Effector memory CD4-positive, alpha-beta T cell (primary cell): ENCODE measurements around the gene DHX40.

ENCODE experiments used
- DNase-seq, 3 donors: peaks; one replicate each; pipeline ENCODE4 v3.0.0-alpha.2; 2020
- H3K27ac ChIP-seq: 2 replicates; pipeline ENCODE4 v1.7.0; 2013; ENCODE audit warnings: mild to moderate bottlenecking, low read length, moderate library complexity; ENCODE audit not compliant: insufficient read depth, poor library complexity, severe bottlenecking
- H3K27me3 ChIP-seq: replicated peaks from 2 replicates; pipeline ENCODE4 v1.7.0; 2013; ENCODE audit warnings: mild to moderate bottlenecking, low read length; ENCODE audit not compliant: insufficient read depth, control insufficient read depth, poor library complexity, severe bottlenecking
- H3K36me3 ChIP-seq: 2 replicates; pipeline ENCODE4 v1.7.0; 2013; ENCODE audit warnings: mild to moderate bottlenecking, low read length, moderate library complexity; ENCODE audit not compliant: control insufficient read depth, insufficient read depth
- H3K4me1 ChIP-seq: 2 replicates; pipeline ENCODE4 v1.7.0; 2013; ENCODE audit warnings: low read length, mild to moderate bottlenecking; ENCODE audit not compliant: control insufficient read depth, insufficient read depth, poor library complexity, severe bottlenecking
- H3K4me3 ChIP-seq: 2 replicates; pipeline ENCODE4 v1.7.0; 2013; ENCODE audit warnings: low read length, low read depth, mild to moderate bottlenecking; ENCODE audit not compliant: insufficient read depth, poor library complexity, severe bottlenecking
- H3K9me3 ChIP-seq: 2 replicates; pipeline ENCODE4 v1.7.0; 2013; ENCODE audit warnings: mild to moderate bottlenecking, low read length, moderate library complexity; ENCODE audit not compliant: control insufficient read depth

The DHX40 gene

DNA sequence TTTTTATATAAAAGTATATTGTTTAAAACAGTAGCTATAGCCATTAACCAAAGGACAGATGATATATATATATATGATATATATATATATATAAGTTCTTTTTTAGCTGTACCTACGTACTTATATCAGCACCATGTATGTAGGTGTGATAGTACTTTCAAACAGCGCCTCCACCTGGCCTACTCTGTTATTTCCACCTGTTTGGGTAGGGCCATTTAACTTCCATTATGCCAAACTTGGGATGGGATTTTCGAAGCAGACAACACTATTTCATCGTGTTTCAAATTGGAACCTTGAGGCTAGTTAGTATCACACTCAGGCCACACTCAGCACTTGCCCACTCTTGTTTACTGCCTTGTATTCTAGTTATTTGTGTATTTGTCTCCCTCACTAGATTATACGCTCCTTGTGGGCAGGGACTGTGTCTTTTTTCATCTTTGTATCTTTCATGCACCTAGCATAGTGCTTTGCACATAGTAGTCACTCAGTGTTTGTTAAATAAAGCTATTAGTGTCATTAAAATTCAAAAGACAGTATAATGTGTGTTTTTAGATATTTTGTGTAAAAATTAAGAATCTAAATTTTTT, 42.5 kb downstream of the DHX40 start:
- H3K36me3 ChIP-seq: peaks cover 22% of the 10 kb centered on the region
- no peak overlapping the region for H3K27ac ChIP-seq
- no peaks in the 10 kb centered on the region for H3K4me1 ChIP-seq
- H3K9me3 ChIP-seq: no peaks in the 10 kb centered on the region
- no peak overlapping the region for H3K4me3 ChIP-seq
- H3K27me3 ChIP-seq: no peaks in the 10 kb centered on the region
- DNase-seq: no peak

DNA sequence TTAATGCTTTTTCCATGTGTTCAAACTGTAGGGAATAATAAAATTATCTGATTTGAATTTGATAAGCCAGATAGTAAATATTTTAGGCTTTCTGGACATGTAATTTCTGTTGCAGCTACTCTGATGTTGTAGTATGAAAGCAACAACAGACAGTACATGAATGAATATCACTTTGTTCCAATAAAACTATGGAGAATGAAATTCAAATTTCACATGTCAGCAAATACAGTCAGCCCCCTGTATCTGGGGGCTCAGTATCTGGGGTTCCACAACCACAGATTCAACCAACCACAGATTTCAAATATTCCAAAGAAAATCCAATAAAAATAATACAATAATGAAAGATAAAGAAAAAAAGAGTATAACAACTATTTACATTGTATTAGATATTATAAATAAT, 46.1 kb downstream of the DHX40 start:
- Histone ChIP-seq H3K4me1 (no peaks in the 10 kb centered on the region), H3K9me3 (no peaks in the 10 kb centered on the region), H3K27me3 (no peaks in the 10 kb centered on the region), H3K4me3 (no peak overlapping the region), H3K27ac (no peak overlapping the region), H3K36me3 (peaks cover 9% of the 10 kb centered on the region)
- DNase-seq: no peak

DNA sequence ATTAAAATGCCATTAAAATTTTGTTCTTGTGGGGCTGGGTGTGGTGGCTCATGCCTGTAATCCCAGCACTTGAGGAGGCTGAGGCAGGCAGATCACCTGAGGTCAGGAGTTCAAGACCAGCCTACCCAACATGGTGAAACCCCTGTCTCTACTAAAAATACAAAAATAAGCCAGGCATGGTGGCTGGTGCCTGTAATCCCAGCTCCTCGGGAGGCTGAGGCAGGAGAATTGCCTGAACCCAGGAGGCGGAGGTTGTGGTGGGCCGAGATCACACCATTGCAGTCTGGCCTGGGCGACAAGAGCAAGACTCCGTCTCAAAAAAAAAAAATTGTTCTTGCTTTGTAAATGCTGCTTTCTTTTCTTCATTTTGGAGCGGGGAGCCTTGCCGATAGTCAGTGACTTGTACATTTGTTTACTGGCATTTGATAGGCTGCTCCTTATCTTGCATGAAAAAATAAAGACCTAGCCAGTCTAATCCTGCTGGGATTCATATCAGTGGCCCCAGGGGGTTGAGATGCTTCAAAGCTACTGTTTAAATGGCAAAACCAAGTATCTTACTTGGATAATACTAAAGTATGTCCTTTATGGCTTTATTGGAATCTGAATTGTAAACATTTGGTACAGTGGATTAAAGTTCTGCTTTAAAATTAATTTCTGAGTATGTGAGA, 51.0 kb downstream of the DHX40 start:
- Histone ChIP-seq H3K36me3 (no peaks in the 10 kb centered on the region), H3K27ac (no peak overlapping the region), H3K4me1 (peaks cover 12% of the 10 kb centered on the region), H3K9me3 (no peaks in the 10 kb centered on the region), H3K4me3 (no peak overlapping the region), H3K27me3 (no peaks in the 10 kb centered on the region)
- no peak for DNase-seq

DNA sequence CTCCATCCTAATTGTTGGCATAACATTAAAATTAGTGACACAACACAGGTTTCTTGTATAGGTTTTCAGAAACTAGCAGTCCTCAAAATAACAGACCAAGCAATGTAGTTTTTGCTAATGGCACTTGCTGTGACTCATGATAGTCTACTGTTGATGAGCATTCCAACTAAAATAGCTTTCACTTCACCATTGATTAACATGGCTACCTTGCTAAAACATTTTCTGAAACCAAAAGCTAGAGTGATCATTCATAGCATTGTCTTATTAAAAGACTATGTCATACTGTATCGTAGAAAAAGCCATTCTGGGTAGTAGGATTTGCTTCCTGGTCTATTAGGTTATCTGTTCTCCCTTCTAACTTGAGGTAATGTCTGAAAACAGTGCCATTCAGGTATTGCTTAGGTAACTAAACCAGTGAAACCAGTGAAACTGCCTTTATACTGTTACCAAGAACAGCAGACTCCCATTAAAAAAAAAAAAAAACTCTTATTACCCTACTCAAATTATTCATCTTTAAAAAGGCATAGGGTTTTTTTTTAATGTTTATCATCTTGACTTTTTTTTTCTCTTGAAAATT, 51.8 kb downstream of the DHX40 start:
- no peak for DNase-seq
- no peaks in the 10 kb centered on the region for H3K9me3 ChIP-seq
- H3K27me3 ChIP-seq: no peaks in the 10 kb centered on the region
- H3K36me3 ChIP-seq: no peaks in the 10 kb centered on the region
- no peak overlapping the region for H3K27ac ChIP-seq
- H3K4me1 ChIP-seq: peaks cover 20% of the 10 kb centered on the region
- no peak overlapping the region for H3K4me3 ChIP-seq

DNA sequence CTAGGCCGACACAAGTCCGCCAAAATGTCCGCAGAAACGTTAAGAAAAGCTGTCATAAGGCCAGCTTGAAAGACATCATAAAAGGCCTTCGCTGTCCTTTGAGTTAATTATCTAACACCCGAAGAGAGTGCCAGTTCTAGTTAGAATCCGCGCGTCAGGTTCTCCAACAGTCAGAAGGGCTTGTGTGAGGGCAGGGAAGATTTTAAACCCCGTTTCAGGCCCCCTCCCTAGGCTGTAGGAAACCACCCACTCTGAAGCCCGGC, 53.6 kb downstream of the DHX40 start:
- peak overlapping the region; percentile 95 for H3K27ac ChIP-seq

DNA sequence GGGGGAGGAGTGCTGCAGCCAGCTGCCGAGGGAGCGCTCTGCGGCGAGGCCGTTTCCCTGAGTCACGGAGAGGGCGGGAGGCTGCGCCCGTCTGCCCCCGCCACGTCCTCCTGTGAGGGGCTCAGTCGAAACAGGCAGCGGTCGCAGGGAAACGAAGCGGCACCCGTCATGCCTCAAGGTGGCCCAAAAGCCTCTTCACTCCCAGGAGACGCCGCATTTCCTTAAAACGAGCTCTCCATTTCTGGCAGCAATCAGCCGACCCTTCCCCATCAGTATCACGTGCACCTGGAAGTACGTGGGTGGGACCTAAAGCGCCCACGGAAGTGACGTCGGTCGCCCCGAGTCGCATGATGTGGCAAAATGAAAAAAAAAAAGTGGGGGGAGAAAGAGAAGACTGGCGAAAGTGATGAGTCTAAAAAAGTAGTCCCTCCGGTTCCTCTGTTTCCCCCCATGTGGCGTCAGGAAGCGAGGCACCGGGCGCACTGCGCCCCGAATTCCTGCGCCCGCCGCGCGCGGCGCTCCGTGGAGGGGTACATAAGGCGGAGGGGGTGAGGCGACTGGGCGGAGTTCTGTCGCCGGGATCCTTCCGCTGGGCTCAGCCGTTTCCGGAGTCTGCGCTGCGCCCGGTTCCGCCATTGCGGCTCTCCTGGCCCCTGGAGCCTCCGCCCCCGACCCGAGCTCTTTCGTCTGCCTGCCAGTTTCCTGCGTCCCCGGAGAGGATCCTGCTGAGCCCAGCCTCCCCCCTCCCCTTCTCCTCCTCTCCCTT, 54.1 kb downstream of the DHX40 start, which contains the start of gene CLTC:
TSS of gene CLTC (plus strand) at position 598 of the 766 bp plus-strand sequence. CDS start 237 bp downstream, outside the sequence.
- no peaks in the 10 kb centered on the region for H3K27me3 ChIP-seq
- peak; percentile 85 to 90 (median 88) for DNase-seq

More for the DNA sequence above, 53.6 kb downstream of the DHX40 start:
- peak overlapping the region; percentile 90 for H3K4me3 ChIP-seq
- H3K27me3 ChIP-seq: no peaks in the 10 kb centered on the region
- H3K4me1 ChIP-seq: peaks cover 32% of the 10 kb centered on the region
- no peaks in the 10 kb centered on the region for H3K9me3 ChIP-seq
- H3K36me3 ChIP-seq: no peaks in the 10 kb centered on the region
- DNase-seq: no peak

DNA sequence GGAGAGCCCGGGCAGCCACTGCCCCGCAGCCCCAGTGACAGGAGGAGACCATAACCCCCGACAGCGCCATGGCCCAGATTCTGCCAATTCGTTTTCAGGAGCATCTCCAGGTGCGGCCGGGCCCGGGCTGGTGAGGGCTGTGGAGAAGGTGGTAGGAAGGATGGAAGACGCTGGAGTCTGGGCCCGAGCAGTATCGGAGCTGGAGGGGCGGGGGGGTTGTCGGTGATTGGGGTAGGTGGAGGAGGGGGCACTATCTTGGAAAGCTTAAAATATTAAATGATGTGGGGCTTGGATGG, 54.6 kb downstream of the DHX40 start:
- Histone ChIP-seq H3K27me3 (no peaks in the 10 kb centered on the region), H3K4me1 (peaks cover 35% of the 10 kb centered on the region), H3K4me3 (peak overlapping the region; percentile 90), H3K27ac (peak overlapping the region; percentile 95), H3K9me3 (no peaks in the 10 kb centered on the region), H3K36me3 (no peaks in the 10 kb centered on the region)
- DNase-seq: no peak

More for the DNA sequence above, 54.1 kb downstream of the DHX40 start, which contains the start of gene CLTC:
- Histone ChIP-seq H3K4me3 (peak within 1 kb of the TSS; percentile 90), H3K27ac (peak within 1 kb of the TSS; percentile 95), H3K4me1 (peaks cover 35% of the 10 kb centered on the region), H3K9me3 (no peaks in the 10 kb centered on the region), H3K36me3 (no peaks in the 10 kb centered on the region)

DNA sequence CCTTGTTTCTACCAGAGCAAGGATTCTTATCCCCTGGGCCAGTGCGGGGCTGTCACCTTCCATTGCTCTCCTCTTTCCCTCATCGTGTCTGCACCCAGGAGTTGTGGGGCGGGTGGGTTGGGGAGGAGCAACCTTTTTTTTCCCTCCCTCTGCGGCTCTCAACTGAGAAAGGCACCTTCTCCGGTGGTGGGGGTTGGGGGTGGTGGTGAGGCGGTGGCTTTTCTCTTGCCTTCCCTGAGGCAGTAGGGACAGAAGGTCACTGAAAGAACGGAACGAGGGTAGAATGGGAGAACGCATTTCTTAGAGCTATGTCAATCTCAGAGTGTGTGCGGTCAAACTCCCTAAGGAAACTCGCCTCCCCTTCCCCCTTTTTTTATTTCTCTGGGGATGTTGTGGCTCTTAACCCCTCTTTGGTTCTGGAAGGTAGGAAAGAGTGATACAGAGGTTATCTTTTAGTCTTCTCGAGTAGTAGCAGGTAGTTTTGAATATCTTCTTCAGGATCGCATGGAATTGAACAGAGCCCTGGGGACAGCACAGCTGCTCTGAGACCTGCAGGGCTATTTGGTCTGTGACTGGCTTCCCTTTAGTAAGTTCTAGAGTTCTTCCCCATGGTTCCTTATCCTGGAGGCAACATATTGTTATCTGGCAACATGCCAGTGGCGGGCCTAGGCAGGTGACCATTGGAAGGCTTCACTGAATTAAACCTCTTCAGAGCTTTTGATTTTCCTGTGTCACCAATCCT, 55.3 kb downstream of the DHX40 start:
- peaks cover 41% of the 10 kb centered on the region for H3K4me1 ChIP-seq

DNA sequence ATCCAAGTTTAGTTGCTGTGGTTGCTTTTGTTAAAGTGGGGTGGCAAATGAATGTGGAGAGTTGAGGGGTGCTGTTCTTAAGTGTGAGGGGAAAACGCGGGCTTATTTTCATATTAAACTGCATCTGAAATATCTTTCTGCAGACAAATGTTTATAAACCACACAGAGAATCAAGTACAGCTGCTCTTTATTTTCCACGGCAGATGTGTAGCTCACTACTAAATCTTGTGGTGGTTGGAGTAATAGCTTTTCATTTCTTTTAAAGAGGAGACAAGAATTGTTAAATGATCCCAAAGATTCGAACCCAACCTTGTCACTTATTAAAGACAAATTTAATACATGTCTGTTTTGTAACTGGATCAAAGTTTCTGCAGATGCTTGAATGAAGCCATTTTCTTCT, 56.4 kb downstream of the DHX40 start:
- no peaks in the 10 kb centered on the region for H3K36me3 ChIP-seq
- H3K4me3 ChIP-seq: peak overlapping the region; percentile 12
- no peaks in the 10 kb centered on the region for H3K9me3 ChIP-seq
- no peak overlapping the region for H3K27ac ChIP-seq
- no peaks in the 10 kb centered on the region for H3K27me3 ChIP-seq
- peaks cover 41% of the 10 kb centered on the region for H3K4me1 ChIP-seq
- no peak for DNase-seq

More for the DNA sequence above, 55.3 kb downstream of the DHX40 start:
- H3K27ac ChIP-seq: peak overlapping the region; percentile 95
- peak; percentile 35 to 45 (median 43) for DNase-seq
- H3K4me3 ChIP-seq: peak overlapping the region; percentile 90
- no peaks in the 10 kb centered on the region for H3K36me3 ChIP-seq
- H3K27me3 ChIP-seq: no peaks in the 10 kb centered on the region
- H3K9me3 ChIP-seq: no peaks in the 10 kb centered on the region
